Measurements from ENCODE around the gene FMNL2.

DNA sequence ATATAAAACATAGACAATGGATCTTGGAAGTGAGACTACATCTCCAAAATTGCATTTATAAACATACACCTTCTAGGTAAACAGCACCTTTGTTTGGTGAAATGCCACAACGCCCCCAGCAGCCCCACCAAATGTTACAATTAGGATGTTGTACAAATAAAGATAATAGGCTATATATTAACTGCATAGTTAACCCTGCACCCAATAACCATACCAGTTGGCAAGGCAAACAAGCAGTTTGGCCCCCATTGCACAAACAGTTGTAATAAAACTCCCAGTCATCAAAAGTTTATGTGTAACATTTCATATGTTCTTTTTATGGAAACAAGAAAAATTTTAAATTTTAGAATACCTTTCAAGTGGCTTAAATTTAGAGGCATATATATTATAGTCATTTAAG is 315.0 kb downstream of the FMNL2 start:
- TF ChIP-seq, protein P1, sequence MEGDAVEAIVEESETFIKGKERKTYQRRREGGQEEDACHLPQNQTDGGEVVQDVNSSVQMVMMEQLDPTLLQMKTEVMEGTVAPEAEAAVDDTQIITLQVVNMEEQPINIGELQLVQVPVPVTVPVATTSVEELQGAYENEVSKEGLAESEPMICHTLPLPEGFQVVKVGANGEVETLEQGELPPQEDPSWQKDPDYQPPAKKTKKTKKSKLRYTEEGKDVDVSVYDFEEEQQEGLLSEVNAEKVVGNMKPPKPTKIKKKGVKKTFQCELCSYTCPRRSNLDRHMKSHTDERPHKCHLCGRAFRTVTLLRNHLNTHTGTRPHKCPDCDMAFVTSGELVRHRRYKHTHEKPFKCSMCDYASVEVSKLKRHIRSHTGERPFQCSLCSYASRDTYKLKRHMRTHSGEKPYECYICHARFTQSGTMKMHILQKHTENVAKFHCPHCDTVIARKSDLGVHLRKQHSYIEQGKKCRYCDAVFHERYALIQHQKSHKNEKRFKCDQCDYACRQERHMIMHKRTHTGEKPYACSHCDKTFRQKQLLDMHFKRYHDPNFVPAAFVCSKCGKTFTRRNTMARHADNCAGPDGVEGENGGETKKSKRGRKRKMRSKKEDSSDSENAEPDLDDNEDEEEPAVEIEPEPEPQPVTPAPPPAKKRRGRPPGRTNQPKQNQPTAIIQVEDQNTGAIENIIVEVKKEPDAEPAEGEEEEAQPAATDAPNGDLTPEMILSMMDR (conservative IDR thresholded peaks at IDR 0.05; ENCODE audit: low read depth, low read length): no peak
- TF ChIP-seq EZH2 (IDR thresholded peaks at IDR 0.05; ENCODE audit: borderline replicate concordance, low read depth, low read length, poor library complexity, severe bottlenecking): no peak

All from A673 (cell line).